Measurements from ENCODE around the gene ZNF516. TPM values are rescaled to one million over a fixed set of nuclear protein-coding genes. Genes with fewer than 3 reads are reported as not detected.

The ZNF516 gene
- total RNA-seq, 1 donor from 2014 or later: 83.2 TPM

- peak overlapping the region; percentile 49 for H3K4me3 Mint-ChIP-seq (ENCODE audit: unreplicated experiment)
- H3K9me3 Mint-ChIP-seq (ENCODE audit: unreplicated experiment): no peaks in the 10 kb centered on the region
- H3K36me3 Mint-ChIP-seq (ENCODE audit: low read depth, unreplicated experiment): peaks cover 23% of the 10 kb centered on the region
- TF ChIP-seq CTCF (IDR thresholded peaks at IDR 0.05; ENCODE audit: unreplicated experiment): no peak
- peaks cover 28% of the 10 kb centered on the region for H3K27me3 Mint-ChIP-seq (ENCODE audit: unreplicated experiment)
- peaks cover 2% of the 10 kb centered on the region for H3K4me1 Mint-ChIP-seq (ENCODE audit: unreplicated experiment)
- no peak overlapping the region for H3K27ac Mint-ChIP-seq (ENCODE audit: unreplicated experiment)
- no peak for DNase-seq (ENCODE audit: low spot score)
These were observed 90.7 kb downstream of the ZNF516 start for GRCh38 chr18:76404345-76404831.

- peaks cover 28% of the 10 kb centered on the region for H3K36me3 Mint-ChIP-seq (ENCODE audit: low read depth, unreplicated experiment)
- peaks cover 32% of the 10 kb centered on the region for H3K27me3 Mint-ChIP-seq (ENCODE audit: unreplicated experiment)
- TF ChIP-seq CTCF (IDR thresholded peaks at IDR 0.05; ENCODE audit: unreplicated experiment): no peak
- no peak overlapping the region for H3K4me3 Mint-ChIP-seq (ENCODE audit: unreplicated experiment)
- no peaks in the 10 kb centered on the region for H3K9me3 Mint-ChIP-seq (ENCODE audit: unreplicated experiment)
- H3K27ac Mint-ChIP-seq (ENCODE audit: unreplicated experiment): no peak overlapping the region
- H3K4me1 Mint-ChIP-seq (ENCODE audit: unreplicated experiment): peaks cover 9% of the 10 kb centered on the region
- no peak for DNase-seq (ENCODE audit: low spot score)
These were observed 92.7 kb downstream of the ZNF516 start for GRCh38 chr18:76402026-76402990.

GRCh38 chr18:76401498-76401897, 93.5 kb downstream of the ZNF516 start:
- Mint-ChIP-seq H3K36me3 (ENCODE audit: low read depth, unreplicated experiment) (peaks cover 26% of the 10 kb centered on the region), H3K27ac (ENCODE audit: unreplicated experiment) (no peak overlapping the region), H3K27me3 (ENCODE audit: unreplicated experiment) (peaks cover 30% of the 10 kb centered on the region), H3K9me3 (ENCODE audit: unreplicated experiment) (no peaks in the 10 kb centered on the region), H3K4me1 (ENCODE audit: unreplicated experiment) (peaks cover 8% of the 10 kb centered on the region), H3K4me3 (ENCODE audit: unreplicated experiment) (no peak overlapping the region)
- peak; percentile 24 for DNase-seq (ENCODE audit: low spot score)
- TF ChIP-seq CTCF (IDR thresholded peaks at IDR 0.05; ENCODE audit: unreplicated experiment): no peak

- no peak for TF ChIP-seq CTCF (IDR thresholded peaks at IDR 0.05; ENCODE audit: unreplicated experiment)
- peaks cover 21% of the 10 kb centered on the region for H3K27me3 Mint-ChIP-seq (ENCODE audit: unreplicated experiment)
- H3K4me1 Mint-ChIP-seq (ENCODE audit: unreplicated experiment): peaks cover 7% of the 10 kb centered on the region
- no peak overlapping the region for H3K4me3 Mint-ChIP-seq (ENCODE audit: unreplicated experiment)
- no peaks in the 10 kb centered on the region for H3K9me3 Mint-ChIP-seq (ENCODE audit: unreplicated experiment)
- H3K27ac Mint-ChIP-seq (ENCODE audit: unreplicated experiment): no peak overlapping the region
- DNase-seq (ENCODE audit: low spot score): no peak
- H3K36me3 Mint-ChIP-seq (ENCODE audit: low read depth, unreplicated experiment): peaks cover 28% of the 10 kb centered on the region
These were observed 95.2 kb downstream of the ZNF516 start for GRCh38 chr18:76399613-76400391.
